Activated CD8-positive, alpha-beta memory T cell treated with anti-CD3 and anti-CD28 coated beads, Interleukin-2, amount 50 U/mL, for 4 hours (primary cell): ENCODE results near the gene NF2.

Source experiments
- DNase-seq: peaks from one replicate; pipeline ENCODE4 v3.0.0-alpha.2; 2020

Gene NF2

DNA sequence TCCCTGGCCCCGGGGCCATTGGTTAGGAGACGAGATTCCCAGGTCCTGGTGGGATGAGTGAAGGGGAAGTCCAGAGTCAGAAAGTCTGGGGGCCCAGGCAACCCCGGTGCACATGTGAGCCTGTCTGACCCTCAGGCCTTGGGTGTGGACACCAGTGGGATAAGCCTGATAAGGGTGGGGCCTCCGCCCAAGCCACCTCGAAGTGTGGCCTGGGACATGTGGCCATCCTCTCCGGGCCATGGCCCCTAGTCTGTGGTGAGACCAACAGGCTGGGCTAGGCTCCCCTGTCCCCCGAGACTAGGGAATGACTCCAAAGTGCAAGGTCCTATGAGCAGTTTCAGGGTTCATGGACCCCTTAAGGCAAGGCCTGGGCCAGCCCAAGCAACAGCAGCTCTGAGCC is 122.7 kb downstream of the NF2 start:
- DNase-seq: no peak

DNA sequence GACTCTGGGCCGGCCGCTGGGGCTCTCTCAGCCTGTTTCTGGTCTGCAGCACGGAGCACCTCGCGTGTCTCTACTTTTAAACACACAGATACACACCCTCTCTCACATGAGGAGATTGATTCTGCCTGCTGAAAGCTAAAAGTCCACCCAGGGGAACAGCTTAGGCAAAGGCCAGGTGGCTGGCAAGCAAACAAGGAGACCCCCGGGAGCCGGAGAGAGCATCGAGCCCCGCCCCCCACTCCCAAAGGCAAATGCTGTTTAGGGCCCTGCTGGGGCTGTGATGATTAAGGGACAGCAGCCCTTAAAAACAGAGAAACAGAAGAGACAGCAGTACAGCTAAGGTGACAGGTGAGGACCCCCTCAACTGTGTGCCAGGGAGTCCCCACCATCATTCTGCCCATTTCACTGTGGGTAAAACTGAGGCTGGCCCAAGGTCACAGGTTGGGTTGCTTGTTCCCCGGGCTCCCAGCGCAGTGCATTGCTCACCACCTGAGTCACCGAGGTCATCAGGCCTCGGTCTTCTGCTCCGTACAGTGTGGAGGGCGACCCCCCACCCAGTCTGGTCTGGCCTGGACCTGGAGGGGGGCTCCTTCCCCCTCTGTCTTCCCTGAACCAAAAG is 123.2 kb downstream of the NF2 start:
- DNase-seq: no peak

DNA sequence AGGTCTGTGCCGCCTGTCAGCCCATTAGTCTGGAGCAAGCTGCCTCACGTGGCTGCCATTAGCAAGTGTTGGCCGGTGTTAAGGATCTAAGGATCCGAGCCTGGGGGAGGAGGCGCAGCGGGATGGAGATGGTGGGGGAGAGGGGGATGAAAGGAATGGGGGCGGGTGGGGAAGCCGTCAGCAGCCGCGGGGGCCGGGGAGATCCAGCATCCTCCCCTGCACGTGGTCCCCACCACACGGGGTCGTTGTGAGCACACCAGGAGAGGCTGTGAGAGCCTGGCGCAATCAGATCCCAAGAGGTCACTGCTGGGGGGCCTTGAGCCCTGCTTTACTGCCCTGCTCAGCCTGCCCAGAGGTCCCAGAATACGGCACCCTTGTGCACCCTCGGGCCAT is 123.7 kb downstream of the NF2 start:
- no peak for DNase-seq

DNA sequence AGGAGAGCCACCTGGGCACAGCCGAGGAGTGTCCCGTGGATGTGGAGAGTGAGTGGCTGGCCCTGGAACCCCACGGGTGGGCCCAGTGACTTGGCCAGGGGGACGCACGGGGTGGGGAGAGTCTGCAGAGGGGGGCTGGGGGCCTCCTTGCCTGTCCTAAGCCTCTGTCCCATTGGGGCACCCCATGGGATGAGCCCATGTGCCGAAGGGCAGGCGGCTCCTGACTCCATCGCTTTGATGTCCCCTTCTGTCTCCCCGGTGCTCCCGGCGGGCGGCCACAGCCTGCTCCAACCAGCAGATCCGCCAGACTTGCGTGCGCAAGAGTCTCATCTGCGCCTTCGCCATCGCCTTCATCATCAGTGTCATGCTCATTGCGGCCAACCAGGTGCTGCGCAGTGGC is 125.7 kb downstream of the NF2 start:
- no peak for DNase-seq

DNA sequence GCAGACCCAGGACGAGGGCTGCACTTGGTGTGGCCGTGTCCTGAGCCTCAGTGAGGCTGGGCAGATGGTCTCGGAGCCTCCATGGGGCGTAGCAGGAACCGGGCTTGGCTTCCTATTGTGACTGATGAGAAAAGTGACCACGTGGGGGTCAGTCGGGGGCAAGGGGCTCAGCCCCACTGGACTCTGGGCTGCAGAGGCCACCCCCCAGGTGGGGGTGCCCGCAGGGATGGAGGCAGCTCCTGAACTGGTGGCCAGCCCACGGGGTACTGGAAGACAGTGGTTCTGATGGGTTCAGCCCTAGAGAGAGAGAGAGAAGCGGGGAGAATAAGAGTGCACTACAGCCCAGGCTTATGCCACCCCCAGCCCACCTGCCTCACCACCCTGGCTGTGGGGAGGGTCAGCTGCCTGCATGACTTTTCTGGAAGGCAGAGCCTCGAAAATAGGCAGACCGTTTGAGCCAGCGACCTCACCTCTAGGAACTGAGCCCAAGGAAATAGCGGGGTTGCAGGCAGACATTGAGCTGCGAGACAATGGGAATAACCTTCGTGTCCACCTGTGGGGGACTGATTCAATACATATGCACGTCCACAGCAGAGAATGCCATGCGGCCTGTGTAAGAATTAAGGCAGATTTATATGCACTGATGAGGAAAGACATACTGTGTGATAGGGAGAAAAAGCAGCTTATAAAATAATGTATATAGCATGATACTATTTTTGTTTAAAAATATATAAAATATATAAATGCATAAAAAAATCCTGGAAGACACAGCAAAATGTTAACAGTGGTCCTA is 127.8 kb downstream of the NF2 start:
- DNase-seq: no peak

DNA sequence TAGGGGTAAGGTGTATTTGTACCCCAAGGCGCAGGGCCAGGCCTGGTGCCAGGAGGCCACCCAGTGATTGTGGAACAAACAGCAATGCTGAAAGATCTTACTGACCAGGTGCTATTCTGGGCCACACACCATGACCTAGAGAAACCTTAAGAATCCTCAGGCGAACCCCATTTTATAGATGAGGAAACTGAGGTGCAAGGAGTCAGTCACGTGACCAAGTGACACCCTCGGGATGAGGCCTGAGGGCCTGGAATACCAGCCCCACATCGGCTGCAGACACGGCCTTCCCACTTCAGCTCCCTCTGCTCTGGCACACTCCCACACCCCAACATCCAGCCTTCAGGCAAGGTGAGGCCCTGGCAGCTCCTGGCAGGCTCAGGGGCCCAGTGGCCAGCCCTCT is 129.4 kb downstream of the NF2 start:
- no peak for DNase-seq

DNA sequence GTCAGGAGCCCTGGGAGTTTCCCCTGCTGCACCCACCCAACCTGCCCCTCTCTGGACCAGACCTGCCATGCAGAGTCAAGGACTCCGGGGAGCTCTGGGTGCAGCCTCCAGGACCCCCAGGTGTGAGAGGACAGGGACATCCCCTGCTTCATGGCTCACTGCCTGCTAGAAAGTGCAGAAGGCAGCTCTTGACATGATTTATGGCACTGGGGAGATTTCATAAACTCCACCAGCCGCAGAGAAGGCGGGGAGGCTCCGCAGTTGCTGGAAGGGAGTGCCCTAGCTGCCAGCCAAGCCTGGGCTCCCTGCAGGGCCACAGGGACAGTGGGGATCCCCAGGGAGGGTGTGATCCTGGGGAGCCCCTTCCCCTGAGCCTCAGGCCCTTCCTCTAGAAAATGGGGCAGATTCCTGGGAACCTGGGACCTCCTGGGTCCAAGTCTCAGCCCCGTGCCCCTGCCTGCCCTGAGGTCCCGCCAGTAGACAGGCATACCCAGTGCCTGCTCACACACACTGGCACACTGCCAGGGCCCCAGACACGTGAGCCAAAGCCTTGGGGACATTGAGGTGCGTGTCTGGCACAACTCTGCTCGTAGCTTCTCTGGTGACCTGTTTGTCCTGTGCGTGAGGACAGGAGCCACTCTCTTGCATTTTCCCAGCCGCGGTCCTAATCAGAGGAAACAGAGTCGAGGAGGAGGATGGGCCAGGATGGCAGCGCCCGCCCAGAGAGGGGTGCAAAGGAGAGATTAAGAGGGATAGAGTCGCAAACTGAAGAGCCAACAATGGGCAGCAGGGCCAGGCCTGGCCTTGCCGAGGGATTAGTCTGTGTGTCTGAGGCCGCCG is 130.1 kb downstream of the NF2 start:
- DNase-seq: no peak

DNA sequence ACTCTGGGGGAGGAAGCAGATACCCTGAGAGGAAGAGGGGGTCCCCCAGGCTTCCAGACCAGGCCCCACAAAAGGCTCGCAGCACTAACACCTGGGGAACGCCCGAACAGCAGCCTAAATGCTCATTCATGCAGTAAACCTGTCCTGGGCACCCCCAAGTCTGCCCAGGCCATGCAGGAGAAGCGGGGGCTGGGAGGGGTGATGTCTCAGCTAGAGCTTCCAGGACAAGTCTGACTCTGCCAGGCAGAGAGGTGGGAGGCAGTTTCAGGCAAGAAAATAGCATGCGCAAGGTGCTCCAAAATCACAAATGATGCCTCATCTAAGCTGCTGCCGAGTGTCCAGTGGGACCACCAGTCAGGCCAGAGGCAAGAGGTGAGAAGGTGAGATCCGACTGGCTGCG is 131.0 kb downstream of the NF2 start:
- no peak for DNase-seq

DNA sequence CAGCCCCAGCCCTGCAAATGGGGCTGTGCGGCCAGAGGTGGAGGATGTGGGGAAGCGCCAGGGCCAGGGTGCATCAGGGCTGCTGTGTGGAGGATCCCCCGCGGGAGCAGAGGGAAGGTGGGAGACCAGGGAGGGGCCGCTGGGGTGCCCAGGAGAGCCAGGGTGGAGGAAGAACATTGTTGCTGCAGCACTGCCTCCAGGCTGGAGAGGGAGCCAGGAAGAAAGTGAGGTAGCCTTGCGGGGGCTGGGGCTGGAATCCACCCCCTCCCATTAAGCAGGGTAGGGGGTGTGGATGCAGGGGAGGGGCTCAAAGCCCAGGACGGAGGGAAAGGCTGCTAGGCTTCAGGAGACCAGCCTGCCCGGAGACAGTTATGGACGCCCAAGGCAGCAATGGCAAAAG is 131.4 kb downstream of the NF2 start:
- no peak for DNase-seq

DNA sequence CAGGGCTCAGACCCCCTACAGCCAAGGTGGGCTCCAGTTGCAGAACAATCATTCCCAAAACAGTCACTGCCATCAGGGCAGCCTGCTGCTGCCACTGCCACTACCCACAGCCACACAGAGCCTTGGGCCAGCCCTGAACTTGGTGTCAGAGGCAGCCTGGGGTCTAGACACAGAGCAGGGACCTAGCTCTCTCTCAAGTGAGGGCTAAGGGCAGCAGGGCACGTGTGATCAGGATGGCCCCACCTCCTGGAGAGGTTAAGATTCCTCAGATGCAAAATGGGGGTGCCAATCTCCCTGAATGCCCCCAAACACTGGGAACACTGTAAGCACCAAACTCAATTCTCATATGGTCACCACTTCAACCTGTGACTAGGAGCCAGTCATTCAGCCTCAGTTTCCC is 132.0 kb downstream of the NF2 start:
- DNase-seq: no peak

DNA sequence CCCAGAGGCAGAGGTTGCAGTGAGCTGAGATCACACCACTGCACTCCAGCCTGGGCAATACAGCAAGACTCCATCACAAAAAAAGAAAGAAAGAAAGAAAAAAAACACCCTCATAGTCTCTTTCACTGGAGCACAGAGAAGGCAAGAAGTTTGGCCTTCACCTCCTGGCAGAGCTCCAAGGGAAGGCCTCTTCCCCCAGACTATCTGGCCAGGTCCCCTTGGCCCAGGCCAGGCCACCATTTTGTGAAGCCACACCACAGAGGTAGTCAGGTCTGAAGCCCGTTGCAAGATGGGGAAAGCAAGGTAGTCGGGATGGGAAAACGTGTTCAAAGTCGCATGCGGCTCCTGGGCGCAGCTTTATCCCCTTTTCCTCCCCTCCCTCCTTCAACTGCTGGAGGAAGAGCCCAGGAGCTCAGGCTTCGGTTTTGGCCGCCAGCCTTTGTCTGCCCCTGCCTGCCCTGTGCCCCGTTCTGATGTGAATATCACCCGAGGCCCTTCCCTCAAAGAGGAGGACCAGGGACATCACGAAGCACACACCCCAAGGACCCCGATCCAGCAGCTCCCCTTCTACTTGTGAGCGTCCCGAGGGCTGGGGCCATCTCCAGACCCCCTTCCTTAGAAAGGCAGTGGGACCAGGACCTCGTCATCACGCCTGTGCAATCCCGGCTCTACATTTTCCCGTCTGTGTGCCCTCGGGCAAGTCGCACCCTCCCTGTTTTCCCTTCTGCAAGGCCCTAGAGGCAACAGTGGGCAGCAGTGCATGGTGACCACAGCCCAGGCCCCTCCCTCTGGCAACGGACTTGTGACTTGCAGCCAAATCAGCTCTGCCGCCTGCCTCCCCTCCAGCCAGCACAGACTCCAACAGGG is 134.1 kb downstream of the NF2 start:
- DNase-seq: no peak

DNA sequence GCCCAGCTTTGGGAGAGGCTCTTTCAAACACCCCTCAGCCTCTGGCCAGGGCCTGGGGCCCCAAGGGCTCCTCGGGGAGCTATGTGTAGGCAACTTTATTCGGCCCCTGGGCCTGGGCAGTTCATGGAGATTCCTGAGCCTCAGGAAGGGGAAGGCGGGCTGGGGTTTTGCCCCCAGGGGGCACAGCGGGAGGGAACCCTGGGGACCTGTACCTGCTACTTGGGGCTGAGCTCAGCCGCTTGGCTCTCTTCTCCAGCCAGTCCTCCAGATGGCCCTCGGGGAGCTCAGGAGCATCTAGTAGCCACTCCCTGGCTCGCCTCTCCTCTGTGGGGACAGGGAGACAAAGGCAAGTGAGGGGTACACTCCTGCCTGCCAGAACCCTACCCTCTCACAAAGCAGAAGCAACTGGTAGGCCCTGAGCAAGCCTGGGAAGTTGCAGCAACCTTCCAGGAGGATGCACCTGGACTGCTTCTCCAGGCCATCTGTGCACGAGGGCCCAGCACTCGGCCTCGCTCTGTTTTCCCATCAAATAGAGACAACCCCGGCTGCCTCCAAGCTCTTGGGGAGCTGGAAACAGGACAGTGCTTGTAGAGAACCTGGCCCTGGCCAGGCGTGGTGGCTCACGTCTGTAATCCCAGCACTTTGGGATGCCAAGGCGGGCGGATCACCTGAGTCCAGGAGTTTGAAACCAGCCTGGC is 134.8 kb downstream of the NF2 start:
- DNase-seq: no peak

DNA sequence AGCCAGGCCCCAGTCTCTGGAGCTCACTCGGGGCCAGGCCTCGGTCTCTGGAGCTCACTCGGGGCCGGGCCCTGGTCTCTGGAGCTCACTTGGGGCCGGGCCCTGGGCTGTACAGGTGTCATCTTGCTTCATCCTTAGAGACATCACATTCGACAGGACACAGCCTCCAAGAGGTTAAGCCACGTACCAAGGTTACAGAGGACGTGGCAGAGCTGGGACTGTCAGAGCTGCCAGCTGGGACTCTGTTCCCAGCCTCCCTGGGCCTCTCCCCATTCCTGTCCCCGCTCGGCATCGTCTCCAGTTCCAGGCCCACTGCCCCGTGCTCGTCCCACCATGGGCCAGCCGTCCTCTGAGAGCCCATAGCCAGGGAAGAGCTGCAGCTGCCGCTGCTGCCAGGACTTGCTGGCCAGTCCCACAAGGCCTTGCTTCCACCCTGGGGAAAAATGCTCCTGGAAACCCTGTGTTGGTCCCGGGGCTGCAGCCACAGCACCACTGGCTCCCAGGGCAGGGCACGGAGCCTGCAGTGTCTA is 136.0 kb downstream of the NF2 start:
- DNase-seq: no peak

DNA sequence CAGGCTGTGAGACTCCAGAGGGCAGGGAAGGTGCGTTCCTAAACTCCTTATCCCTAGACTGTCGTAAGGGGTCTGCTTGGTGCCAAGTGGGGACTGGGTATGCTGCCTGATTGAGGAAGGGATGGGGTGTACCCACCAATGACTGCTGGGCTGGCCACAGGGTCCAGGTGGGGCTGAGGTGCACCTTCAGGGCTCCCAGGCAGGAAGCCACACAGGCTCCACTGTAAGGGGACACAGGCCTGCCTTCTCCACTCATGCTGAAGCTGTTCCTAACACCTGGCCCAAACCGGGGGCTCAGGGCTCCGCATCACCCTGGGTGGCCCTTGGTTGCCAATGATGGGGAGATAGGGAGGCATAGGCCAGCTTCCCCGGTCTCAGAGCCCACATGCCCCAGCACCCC is 136.8 kb downstream of the NF2 start:
- no peak for DNase-seq

DNA sequence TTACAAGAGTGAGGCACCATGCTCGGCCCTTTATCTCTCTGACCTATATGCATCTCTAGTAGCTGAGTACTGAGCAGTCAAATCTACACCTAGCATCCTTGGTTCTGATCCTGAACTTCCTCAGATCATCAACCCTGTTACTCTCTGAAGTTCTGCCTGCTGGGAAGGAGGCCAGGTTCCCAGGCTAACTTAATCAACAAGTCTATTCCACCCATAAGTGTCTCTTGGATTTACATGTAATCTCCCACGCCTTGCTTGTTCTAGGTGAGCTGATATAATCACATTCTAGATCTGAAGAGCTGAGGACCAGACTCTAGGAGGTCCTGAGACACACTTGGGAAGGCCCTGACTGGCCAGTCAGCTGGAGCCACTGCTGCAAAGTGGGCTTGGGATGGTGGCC is 138.5 kb downstream of the NF2 start:
- DNase-seq: no peak

DNA sequence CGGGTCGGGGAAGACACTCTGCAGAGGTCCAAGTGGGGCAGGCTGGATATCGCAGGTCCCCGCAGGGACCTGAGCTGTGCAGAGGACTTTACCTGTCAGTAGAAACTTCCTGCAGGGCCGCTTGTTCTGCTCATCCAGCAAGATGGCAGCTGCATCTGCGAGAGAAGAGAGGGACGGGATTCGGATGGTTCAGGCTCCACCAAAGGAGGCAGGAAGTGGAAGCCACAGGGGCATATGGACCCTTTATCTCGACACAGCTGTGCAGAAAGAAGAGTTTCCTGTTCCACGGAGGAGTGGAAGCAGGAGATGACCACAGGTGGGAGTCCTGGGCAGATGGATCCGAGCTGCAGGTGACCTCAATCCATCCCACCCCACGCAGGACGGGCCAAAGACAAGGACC is 138.9 kb downstream of the NF2 start:
- DNase-seq: no peak

DNA sequence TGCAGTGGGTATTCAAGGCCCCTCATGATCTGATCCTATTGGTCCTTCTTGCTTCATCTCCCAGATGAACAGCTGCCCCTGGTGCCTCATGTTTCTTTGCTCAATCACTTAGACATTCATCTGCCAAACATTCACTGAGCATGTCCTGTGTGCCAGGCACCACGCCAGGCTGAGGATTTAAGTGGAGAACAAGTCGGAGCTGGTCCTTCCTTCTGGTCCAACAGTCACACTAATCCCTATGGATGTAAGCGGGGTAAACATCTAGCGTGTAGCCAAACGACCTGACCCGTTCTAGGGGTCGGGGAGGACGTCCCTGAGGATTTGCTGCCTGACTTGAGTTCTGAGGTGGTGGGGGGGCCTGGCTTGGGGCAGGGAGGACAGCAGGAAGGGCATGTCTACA is 141.5 kb downstream of the NF2 start:
- DNase-seq: no peak

DNA sequence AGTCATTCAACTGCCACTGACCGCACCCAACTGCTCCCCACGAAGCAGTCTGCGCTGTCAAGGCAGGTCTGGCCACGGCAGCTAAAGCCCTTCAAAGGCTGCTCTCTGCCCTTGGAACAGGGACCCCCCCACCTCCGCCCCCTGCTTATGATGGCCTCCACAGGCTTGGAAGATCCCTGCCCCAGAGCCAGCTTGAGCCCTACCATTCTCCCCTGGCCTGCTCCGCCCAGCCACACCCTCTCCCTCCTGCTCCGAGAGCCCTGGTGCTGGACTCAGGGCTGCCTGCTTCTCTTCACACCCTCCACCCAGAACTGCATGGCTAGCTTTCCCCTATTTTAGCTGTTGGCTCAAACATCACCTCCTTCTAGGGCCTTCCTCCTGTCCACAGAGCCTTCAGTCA is 144.4 kb downstream of the NF2 start:
- DNase-seq: no peak
